Measurements from ENCODE around the gene ASB17. TPM values are rescaled to one million over a fixed set of nuclear protein-coding genes. Genes with fewer than 3 reads are reported as not detected.
"Not testable (repeated sequence)": the region's sequence is repeated elsewhere in the genome, so short reads cannot be mapped to it uniquely, and the experiment has no call there.

The ASB17 gene, protein sequence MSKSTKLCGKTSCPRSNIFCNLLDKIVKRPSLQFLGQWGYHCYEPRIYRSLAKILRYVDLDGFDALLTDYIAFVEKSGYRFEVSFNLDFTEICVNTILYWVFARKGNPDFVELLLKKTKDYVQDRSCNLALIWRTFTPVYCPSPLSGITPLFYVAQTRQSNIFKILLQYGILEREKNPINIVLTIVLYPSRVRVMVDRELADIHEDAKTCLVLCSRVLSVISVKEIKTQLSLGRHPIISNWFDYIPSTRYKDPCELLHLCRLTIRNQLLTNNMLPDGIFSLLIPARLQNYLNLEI
- total RNA-seq, result not detected

DNA sequence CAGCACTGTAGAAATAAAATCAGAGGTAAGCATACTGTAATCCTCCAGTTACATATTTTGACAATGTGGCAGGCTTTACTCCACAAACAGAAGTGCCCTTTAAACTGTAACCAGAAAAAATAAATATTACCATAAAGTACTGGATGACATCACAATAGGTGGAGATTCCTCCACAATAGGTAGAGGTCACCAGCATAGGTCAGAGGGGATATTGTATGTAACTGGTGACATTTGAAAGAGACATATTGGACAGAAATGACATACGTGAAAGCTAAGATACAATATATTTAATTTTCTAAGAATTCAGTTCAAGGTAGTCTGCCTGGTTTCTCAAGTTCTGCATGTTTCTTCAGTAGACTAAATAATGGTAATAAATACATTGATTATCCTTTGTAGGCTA lies at the start of gene ASB17:
Gene ASB17, minus strand, starts transcription at position 101 of the 400 bp plus-strand sequence. CDS start 113 bp downstream, outside the sequence.
- DNase-seq (no peak), ATAC-seq (no peak)
- Mint-ChIP-seq H3K4me1 (no peaks in the 10 kb centered on the region), H3K4me3 (no peak within 1 kb of the TSS), H3K27me3 (peaks cover 6% of the 10 kb centered on the region), H3K27ac (no peak within 1 kb of the TSS), H3K36me3 (no peaks in the 10 kb centered on the region), H3K9me3 (ENCODE audit: low read depth) (no peaks in the 10 kb centered on the region)
- CTCF ChIA-PET, result no interaction called here

DNA sequence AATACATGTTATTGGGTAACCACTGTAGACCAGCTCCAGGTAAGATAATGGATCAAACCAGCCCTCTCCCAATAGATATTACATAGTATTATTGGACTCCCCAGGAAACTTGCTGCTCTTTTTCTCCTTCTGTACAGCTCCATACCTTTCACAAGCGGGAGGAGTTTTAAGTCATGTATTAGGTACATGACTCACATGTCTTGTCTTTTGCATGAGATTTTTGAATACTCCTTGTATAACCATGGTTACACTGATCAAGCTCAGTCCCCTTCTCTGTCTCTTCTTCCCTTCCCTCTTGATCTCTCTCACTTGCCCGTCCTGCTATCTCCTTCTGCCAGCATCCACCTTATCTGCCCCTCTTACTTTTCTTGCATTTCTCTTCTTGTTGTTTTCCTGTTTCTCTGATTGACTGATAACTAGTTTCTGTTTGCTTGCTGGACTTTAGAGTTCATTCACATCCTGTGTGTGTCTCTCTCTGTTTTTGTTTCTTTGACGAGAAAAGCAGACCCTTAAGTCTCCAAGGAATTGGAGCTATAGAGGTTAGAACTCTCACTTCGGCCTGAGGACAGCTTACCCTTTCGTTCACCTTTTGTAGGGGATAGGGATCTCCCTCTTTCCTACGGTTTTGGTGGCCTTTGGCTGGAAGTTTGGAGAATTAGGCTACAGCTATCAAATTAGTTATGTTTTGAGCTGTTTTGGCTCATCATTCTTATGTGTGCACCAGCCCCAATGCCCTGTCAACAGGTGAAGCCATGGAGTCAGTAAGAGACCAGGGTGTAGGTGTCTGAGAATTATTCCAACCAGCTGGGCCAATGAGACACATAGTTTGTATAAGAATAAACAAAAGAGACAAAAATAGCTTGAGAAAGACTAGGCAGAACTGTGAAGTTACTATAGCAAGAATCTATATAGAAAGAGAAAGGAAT lies 49.0 kb upstream of the ASB17 start:
- H3K4me1 Mint-ChIP-seq, result peaks cover 4% of the 10 kb centered on the region
- H3K36me3 Mint-ChIP-seq, result no peaks in the 10 kb centered on the region
- no peak for ATAC-seq
- no peak overlapping the region for H3K27ac Mint-ChIP-seq
- no peak for DNase-seq
- CTCF ChIA-PET, result interaction anchor here (0.9 kb wide), 1 partner anchor 11 kb away, joined by 3 read pairs; no protein-coding TSS in a partner anchor
- no peaks in the 10 kb centered on the region for H3K9me3 Mint-ChIP-seq (ENCODE audit: low read depth)
- no peak overlapping the region for H3K4me3 Mint-ChIP-seq
- H3K27me3 Mint-ChIP-seq, result no peaks in the 10 kb centered on the region

GRCh38 chr1:75970631-75971030 lies 38.4 kb upstream of the ASB17 start:
- CTCF ChIA-PET, result no interaction called here
- Mint-ChIP-seq H3K27me3 (peaks cover 2% of the 10 kb centered on the region), H3K4me1 (no peaks in the 10 kb centered on the region), H3K9me3 (ENCODE audit: low read depth) (no peaks in the 10 kb centered on the region), H3K36me3 (no peaks in the 10 kb centered on the region), H3K27ac (no peak overlapping the region), H3K4me3 (no peak overlapping the region)
- DNase-seq (no peak), ATAC-seq (no peak)

- H3K36me3 Mint-ChIP-seq, result no peaks in the 10 kb centered on the region
- H3K27me3 Mint-ChIP-seq, result no peaks in the 10 kb centered on the region
- H3K27ac Mint-ChIP-seq, result no peak overlapping the region
- no peaks in the 10 kb centered on the region for H3K9me3 Mint-ChIP-seq (ENCODE audit: low read depth)
- no peak for DNase-seq
- no peak overlapping the region for H3K4me3 Mint-ChIP-seq
- no peaks in the 10 kb centered on the region for H3K4me1 Mint-ChIP-seq
- CTCF ChIA-PET, result no interaction called here
- no peak for ATAC-seq
Observed at GRCh38 chr1:75969550-75969949, 37.3 kb upstream of the ASB17 start.

DNA sequence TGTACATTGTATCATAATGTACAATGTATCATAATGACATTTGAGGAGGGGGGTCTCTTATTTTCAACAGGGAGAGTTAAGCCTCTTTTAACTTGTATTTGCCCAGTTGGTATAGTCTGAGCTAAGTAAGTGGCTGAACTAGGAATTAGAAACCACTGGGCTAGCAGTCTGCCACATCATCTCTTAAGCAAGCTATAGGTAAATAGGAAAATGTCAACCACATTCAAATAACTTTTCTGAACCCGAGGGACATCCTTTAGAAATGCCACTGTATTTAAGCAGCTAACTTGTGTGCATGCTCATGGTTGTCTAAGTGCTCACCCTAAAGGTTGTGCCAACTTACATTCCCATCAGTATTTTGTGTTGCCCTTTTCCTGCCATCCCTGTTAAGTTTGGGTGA lies 35.5 kb upstream of the ASB17 start:
- no peaks in the 10 kb centered on the region for H3K9me3 Mint-ChIP-seq (ENCODE audit: low read depth)
- DNase-seq (no peak), ATAC-seq (no peak)
- H3K4me1 Mint-ChIP-seq, result no peaks in the 10 kb centered on the region
- H3K4me3 Mint-ChIP-seq, result no peak overlapping the region
- H3K27ac Mint-ChIP-seq, result no peak overlapping the region
- H3K36me3 Mint-ChIP-seq, result no peaks in the 10 kb centered on the region
- H3K27me3 Mint-ChIP-seq, result no peaks in the 10 kb centered on the region
- CTCF ChIA-PET, result no interaction called here

GRCh38 chr1:75964760-75965408 lies 32.7 kb upstream of the ASB17 start:
- Mint-ChIP-seq H3K4me1 (no peaks in the 10 kb centered on the region), H3K4me3 (no peak overlapping the region), H3K9me3 (ENCODE audit: low read depth) (no peaks in the 10 kb centered on the region), H3K27me3 (no peaks in the 10 kb centered on the region), H3K36me3 (no peaks in the 10 kb centered on the region), H3K27ac (no peak overlapping the region)
- DNase-seq (no peak), ATAC-seq (no peak)
- CTCF ChIA-PET, result no interaction called here

- CTCF ChIA-PET; H3K9me3 Mint-ChIP-seq (ENCODE audit: low read depth); H3K36me3 Mint-ChIP-seq; DNase-seq; H3K27ac Mint-ChIP-seq; ATAC-seq; H3K27me3 Mint-ChIP-seq; H3K4me1 Mint-ChIP-seq; H3K4me3 Mint-ChIP-seq: not testable (repeated sequence)
Observed at GRCh38 chr1:75964110-75964759, 32.0 kb upstream of the ASB17 start.

- no peak for DNase-seq
- H3K4me1 Mint-ChIP-seq, result no peaks in the 10 kb centered on the region
- no peaks in the 10 kb centered on the region for H3K36me3 Mint-ChIP-seq
- no peak overlapping the region for H3K4me3 Mint-ChIP-seq
- CTCF ChIA-PET, result no interaction called here
- no peaks in the 10 kb centered on the region for H3K9me3 Mint-ChIP-seq (ENCODE audit: low read depth)
- no peak overlapping the region for H3K27ac Mint-ChIP-seq
- ATAC-seq, result no peak
- H3K27me3 Mint-ChIP-seq, result no peaks in the 10 kb centered on the region
Observed at GRCh38 chr1:75954586-75954985, 22.4 kb upstream of the ASB17 start.

DNA sequence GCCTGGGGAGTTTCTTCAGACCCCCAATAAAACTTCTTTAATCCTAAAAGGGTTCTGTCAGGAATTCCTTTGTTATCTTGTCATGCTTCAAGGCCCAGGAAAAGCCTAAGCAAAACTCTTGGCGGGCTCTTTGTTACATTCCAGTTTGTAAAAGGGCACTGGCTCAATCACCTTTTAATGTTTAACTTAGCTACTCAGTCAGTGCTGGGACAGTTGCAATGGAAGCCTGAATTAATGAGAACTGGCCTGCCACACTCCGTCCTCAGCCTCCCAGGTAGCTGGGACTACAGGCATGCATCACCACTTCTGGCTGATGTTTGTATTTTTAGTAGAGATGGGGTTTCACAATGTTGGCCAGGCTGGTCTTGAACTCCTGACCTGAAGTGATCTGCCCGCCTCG lies 21.3 kb upstream of the ASB17 start:
- H3K27me3 Mint-ChIP-seq, result no peaks in the 10 kb centered on the region
- CTCF ChIA-PET, result no interaction called here
- H3K27ac Mint-ChIP-seq, result no peak overlapping the region
- DNase-seq (no peak), ATAC-seq (no peak)
- H3K4me1 Mint-ChIP-seq, result no peaks in the 10 kb centered on the region
- no peaks in the 10 kb centered on the region for H3K36me3 Mint-ChIP-seq
- H3K9me3 Mint-ChIP-seq (ENCODE audit: low read depth), result no peaks in the 10 kb centered on the region
- no peak overlapping the region for H3K4me3 Mint-ChIP-seq

DNA sequence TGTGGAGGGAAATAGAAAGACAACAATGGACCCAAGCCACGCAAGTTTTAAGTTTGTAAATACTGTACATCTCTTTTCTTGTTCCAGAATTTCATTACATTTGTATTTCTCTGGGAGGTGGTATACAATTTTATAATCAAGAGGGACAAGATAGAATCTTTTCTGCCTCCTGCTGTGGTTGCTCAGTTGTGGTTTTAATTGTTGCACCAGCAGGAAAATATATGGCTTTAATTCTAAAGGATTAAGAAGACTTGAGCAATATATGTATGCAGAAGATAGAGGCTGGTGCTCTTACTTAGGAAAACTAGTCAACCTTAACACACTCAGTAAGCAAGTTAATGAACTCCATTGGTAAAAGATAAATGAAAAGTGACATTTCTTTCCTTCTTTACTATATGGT lies 19.8 kb upstream of the ASB17 start:
- DNase-seq, result no peak
- Mint-ChIP-seq H3K27ac (no peak overlapping the region), H3K4me1 (no peaks in the 10 kb centered on the region), H3K4me3 (no peak overlapping the region), H3K9me3 (ENCODE audit: low read depth) (no peaks in the 10 kb centered on the region), H3K27me3 (no peaks in the 10 kb centered on the region), H3K36me3 (no peaks in the 10 kb centered on the region)
- no peak for ATAC-seq
- CTCF ChIA-PET, result no interaction called here

- H3K4me3 Mint-ChIP-seq, result no peak overlapping the region
- ATAC-seq (no peak), DNase-seq (no peak)
- no peaks in the 10 kb centered on the region for H3K27me3 Mint-ChIP-seq
- H3K4me1 Mint-ChIP-seq, result no peaks in the 10 kb centered on the region
- CTCF ChIA-PET, result no interaction called here
- H3K9me3 Mint-ChIP-seq (ENCODE audit: low read depth), result peaks cover 3% of the 10 kb centered on the region
- no peaks in the 10 kb centered on the region for H3K36me3 Mint-ChIP-seq
- H3K27ac Mint-ChIP-seq, result no peak overlapping the region
Observed at GRCh38 chr1:75950176-75950575, 18.0 kb upstream of the ASB17 start.

GRCh38 chr1:75943037-75943436 lies 10.8 kb upstream of the ASB17 start:
- H3K27me3 Mint-ChIP-seq; H3K9me3 Mint-ChIP-seq (ENCODE audit: low read depth); H3K4me1 Mint-ChIP-seq; H3K4me3 Mint-ChIP-seq; ATAC-seq; H3K27ac Mint-ChIP-seq; CTCF ChIA-PET; DNase-seq; H3K36me3 Mint-ChIP-seq: not testable (repeated sequence)

DNA sequence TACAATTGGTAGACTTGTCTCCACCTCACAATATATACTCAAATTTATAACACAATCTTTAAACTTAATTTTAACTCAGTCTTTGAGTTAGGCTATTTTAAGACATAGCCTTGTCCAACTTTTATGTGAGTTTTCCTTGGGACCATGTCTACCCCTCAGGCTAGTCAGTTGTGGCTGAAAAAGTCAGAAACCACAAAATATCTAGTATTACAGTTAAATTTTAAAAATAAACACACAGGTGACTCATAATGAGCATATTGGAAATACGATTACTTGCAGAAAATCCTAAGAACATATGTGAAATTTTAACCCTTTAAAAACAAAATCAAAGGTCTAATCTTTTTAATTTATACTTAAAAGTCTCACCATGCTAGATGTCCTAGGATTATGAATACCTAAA lies 4.8 kb upstream of the ASB17 start:
- CTCF ChIA-PET, result no interaction called here
- Mint-ChIP-seq H3K27ac (no peak overlapping the region), H3K36me3 (no peaks in the 10 kb centered on the region)

More for the DNA sequence above, 4.8 kb upstream of the ASB17 start:
- Mint-ChIP-seq H3K27me3 (no peaks in the 10 kb centered on the region), H3K9me3 (ENCODE audit: low read depth) (no peaks in the 10 kb centered on the region), H3K4me3 (no peak overlapping the region), H3K4me1 (no peaks in the 10 kb centered on the region)
- DNase-seq (no peak), ATAC-seq (no peak)
